ENCODE results near the gene ACTN4.

The ACTN4 gene

DNA sequence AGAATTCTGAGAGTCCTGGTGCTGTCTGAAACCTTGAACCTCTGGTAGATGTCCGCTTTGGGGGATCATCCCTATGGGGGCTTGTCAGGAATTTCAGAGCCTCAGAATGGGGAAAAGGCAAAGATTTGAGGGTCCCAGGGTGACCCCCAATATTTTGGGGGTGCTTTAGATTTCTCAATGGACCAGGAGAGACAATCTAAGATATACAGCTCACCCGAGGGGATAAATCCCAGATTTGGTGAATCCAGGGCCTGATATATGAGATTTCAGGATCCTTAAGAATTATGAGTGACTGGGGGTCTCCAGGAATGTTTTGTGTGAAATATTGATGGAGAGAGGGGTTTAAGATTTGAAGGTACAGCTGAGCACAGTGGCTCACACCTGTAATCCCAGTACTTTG lies 93.5 kb downstream of the ACTN4 start:
- DNase-seq (ENCODE audit: low spot score): no peak

GRCh38 chr19:38741670-38742069 lies 94.2 kb downstream of the ACTN4 start:
- no peaks in the 10 kb centered on the region for H3K27me3 ChIP-seq (ENCODE audit: insufficient read depth, poor library complexity, severe bottlenecking)
- H3K4me3 ChIP-seq (ENCODE audit: severe bottlenecking): no peak overlapping the region
- no peak overlapping the region for H3K27ac ChIP-seq (ENCODE audit: poor library complexity, severe bottlenecking)
- TF ChIP-seq CTCF (IDR thresholded peaks at IDR 0.05; ENCODE audit: poor library complexity, severe bottlenecking): no peak
- no peaks in the 10 kb centered on the region for H3K36me3 ChIP-seq (ENCODE audit: low read depth)
- no peaks in the 10 kb centered on the region for H3K4me1 ChIP-seq (ENCODE audit: insufficient read depth, poor library complexity, severe bottlenecking)
- no peaks in the 10 kb centered on the region for H3K9me3 ChIP-seq (ENCODE audit: severe bottlenecking)
- ATAC-seq (ENCODE audit: low read depth): no peak
- no peak for DNase-seq (ENCODE audit: low spot score)

More for the DNA sequence above, 93.5 kb downstream of the ACTN4 start:
- Histone ChIP-seq H3K36me3 (ENCODE audit: low read depth) (no peaks in the 10 kb centered on the region), H3K27me3 (ENCODE audit: insufficient read depth, poor library complexity, severe bottlenecking) (no peaks in the 10 kb centered on the region), H3K27ac (ENCODE audit: poor library complexity, severe bottlenecking) (no peak overlapping the region), H3K4me1 (ENCODE audit: insufficient read depth, poor library complexity, severe bottlenecking) (no peaks in the 10 kb centered on the region), H3K4me3 (ENCODE audit: severe bottlenecking) (no peak overlapping the region), H3K9me3 (ENCODE audit: severe bottlenecking) (no peaks in the 10 kb centered on the region)
- ATAC-seq (ENCODE audit: low read depth): no peak
- no peak for TF ChIP-seq CTCF (IDR thresholded peaks at IDR 0.05; ENCODE audit: poor library complexity, severe bottlenecking)

DNA sequence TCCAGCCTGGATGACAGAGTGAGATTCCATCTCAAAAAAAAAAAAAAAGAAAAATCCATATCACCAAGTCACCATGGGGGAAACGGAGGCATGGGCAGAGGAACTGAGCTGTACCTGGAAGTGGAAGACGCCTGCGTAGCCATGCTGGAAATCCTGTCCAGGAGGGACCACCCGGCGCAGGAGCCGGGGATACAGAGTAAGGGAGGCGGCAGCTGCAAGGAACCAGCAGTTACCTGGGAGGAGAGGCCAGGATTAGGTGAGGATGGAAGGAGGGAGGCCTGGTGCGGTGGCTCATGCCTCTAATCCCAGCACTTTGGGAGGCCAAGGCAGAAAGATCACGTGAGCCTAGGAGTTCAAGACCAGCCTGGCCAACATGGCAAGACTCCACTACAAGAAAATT lies 94.8 kb downstream of the ACTN4 start:
- H3K4me1 ChIP-seq (ENCODE audit: insufficient read depth, poor library complexity, severe bottlenecking): no peaks in the 10 kb centered on the region
- no peak overlapping the region for H3K27ac ChIP-seq (ENCODE audit: poor library complexity, severe bottlenecking)
- H3K36me3 ChIP-seq (ENCODE audit: low read depth): no peaks in the 10 kb centered on the region
- TF ChIP-seq CTCF (IDR thresholded peaks at IDR 0.05; ENCODE audit: poor library complexity, severe bottlenecking): no peak
- DNase-seq (ENCODE audit: low spot score): no peak
- no peaks in the 10 kb centered on the region for H3K27me3 ChIP-seq (ENCODE audit: insufficient read depth, poor library complexity, severe bottlenecking)
- no peak for ATAC-seq (ENCODE audit: low read depth)
- no peak overlapping the region for H3K4me3 ChIP-seq (ENCODE audit: severe bottlenecking)
- H3K9me3 ChIP-seq (ENCODE audit: severe bottlenecking): no peaks in the 10 kb centered on the region

DNA sequence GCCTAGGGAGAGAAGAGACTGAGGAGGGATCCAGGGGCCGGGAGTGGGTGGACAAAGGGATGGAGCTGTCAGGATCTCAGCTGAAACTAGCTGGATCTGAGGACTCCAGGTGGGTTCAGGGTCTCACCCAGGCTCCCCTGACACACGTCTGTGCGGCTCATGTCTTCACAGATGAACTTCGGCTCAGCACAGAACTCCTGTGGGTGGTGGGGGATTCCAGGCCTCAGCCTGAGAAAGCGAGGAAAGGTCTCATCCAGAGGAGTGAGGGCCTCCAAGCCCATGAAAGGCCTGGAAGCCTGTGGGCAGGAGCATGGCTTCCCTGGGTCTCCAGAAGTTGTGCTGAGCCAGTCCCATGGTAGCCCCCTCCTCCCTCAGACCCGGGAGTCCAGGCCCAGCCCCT lies 95.5 kb downstream of the ACTN4 start:
- no peak for DNase-seq (ENCODE audit: low spot score)

More for the DNA sequence above, 95.5 kb downstream of the ACTN4 start:
- Histone ChIP-seq H3K4me1 (ENCODE audit: insufficient read depth, poor library complexity, severe bottlenecking) (no peaks in the 10 kb centered on the region), H3K27me3 (ENCODE audit: insufficient read depth, poor library complexity, severe bottlenecking) (no peaks in the 10 kb centered on the region), H3K27ac (ENCODE audit: poor library complexity, severe bottlenecking) (no peak overlapping the region), H3K4me3 (ENCODE audit: severe bottlenecking) (no peak overlapping the region), H3K9me3 (ENCODE audit: severe bottlenecking) (no peaks in the 10 kb centered on the region), H3K36me3 (ENCODE audit: low read depth) (no peaks in the 10 kb centered on the region)
- TF ChIP-seq CTCF (IDR thresholded peaks at IDR 0.05; ENCODE audit: poor library complexity, severe bottlenecking): no peak
- ATAC-seq (ENCODE audit: low read depth): no peak
